HepG2 (cell line): Measurements from ENCODE around the gene SIGLEC7.

Source experiments
- ADNP ChIP-seq: sonication (generic); formaldehyde crosslinking; IDR thresholded peaks from 2 replicates; pipeline ENCODE4 v1.4.0; 2020; ENCODE audit warnings: missing genetic modification reagents
- CTCF ChIP-seq: sonication (generic); formaldehyde crosslinking; IDR thresholded peaks from 2 replicates; pipeline ENCODE4 v1.5.0; 2020; ENCODE audit warnings: mild to moderate bottlenecking, missing genetic modification reagents, moderate library complexity
- GTF3A ChIP-seq: sonication (generic); formaldehyde crosslinking; conservative IDR thresholded peaks from 2 replicates; pipeline ENCODE4 v1.4.0; 2020; ENCODE audit warnings: mild to moderate bottlenecking, missing genetic modification reagents
- LBX2 ChIP-seq: sonication (generic); formaldehyde crosslinking; IDR thresholded peaks from 2 replicates; pipeline ENCODE4 v1.5.0; 2020; ENCODE audit warnings: missing genetic modification reagents, mild to moderate bottlenecking, borderline replicate concordance
- MYC ChIP-seq: sonication (generic); formaldehyde crosslinking; IDR thresholded peaks from 2 replicates; pipeline ENCODE4 v1.9.0; 2021; ENCODE audit warnings: missing genetic modification reagents, borderline replicate concordance
- PHF20 ChIP-seq: sonication (generic); formaldehyde crosslinking; IDR thresholded peaks from 2 replicates; pipeline ENCODE4 v1.5.0; 2020; ENCODE audit warnings: mild to moderate bottlenecking, missing genetic modification reagents
- POLR2A ChIP-seq, 2 experiments: IDR thresholded peaks; 2 replicates each; pipeline ENCODE4 v1.6.1; 2011; ENCODE audit warnings: low read depth in 2 of 2, low read length in 2 of 2, mild to moderate bottlenecking in 1 of 2, moderate library complexity in 1 of 2; ENCODE audit not compliant: insufficient read depth in 1 of 2
- U2AF2 ChIP-seq: fragments of 200-400 bp; formaldehyde crosslinking; IDR thresholded peaks from 2 replicates; pipeline ENCODE4 v1.6.1; 2017; ENCODE audit warnings: low read depth, mild to moderate bottlenecking, low read length
- ZNF44 ChIP-seq: sonication (generic); formaldehyde crosslinking; IDR thresholded peaks from 2 replicates; pipeline ENCODE4 v1.5.1; 2020; ENCODE audit warnings: mild to moderate bottlenecking, missing genetic modification reagents

- TF ChIP-seq GTF3A (CRISPR knock-in tag) (no peak), MYC (CRISPR knock-in tag) (no peak), ADNP (CRISPR knock-in tag) (no peak), U2AF2 (no peak), PHF20 (CRISPR knock-in tag) (no peak), CTCF (CRISPR knock-in tag) (no peak), ZNF44 (CRISPR knock-in tag) (no peak), LBX2 (CRISPR knock-in tag) (no peak), POLR2A (IDR thresholded peaks at IDR 0.05; ENCODE audit: insufficient read depth in 1 of 2, low read depth in 2 of 2, low read length in 2 of 2) (no peak)
Measured at GRCh38 chr19:51123381-51123800, 18.7 kb upstream of the SIGLEC7 start.
